NCI-H1417 (cell line): ENCODE data around the gene ANKRD6.
"Not testable (repeated sequence)": the region's sequence is repeated elsewhere in the genome, so short reads cannot be mapped to it uniquely, and the experiment has no call there.

Experiments
- DNase-seq, 3 experiments: peaks; one replicate each; lab custom pipeline; 2025; lab: John Stamatoyannopoulos, UW

Gene ANKRD6

GRCh38 chr6:89602166-89602565 lies 169.2 kb downstream of the ANKRD6 start:
- peak in 1 of 3 experiments; percentile 92 for DNase-seq

GRCh38 chr6:89604653-89605052 lies 171.7 kb downstream of the ANKRD6 start:
- DNase-seq, result peak in 2 of 3 experiments; percentile 18 to 52

- no peak for DNase-seq
Observed at GRCh38 chr6:89605861-89606260, 172.9 kb downstream of the ANKRD6 start.

- DNase-seq, result peak; percentile 8 to 57 (median 35)
Observed at GRCh38 chr6:89610149-89610642, 177.2 kb downstream of the ANKRD6 start.

GRCh38 chr6:89611666-89612065 lies 178.7 kb downstream of the ANKRD6 start:
- DNase-seq, result no peak

GRCh38 chr6:89612121-89612520 lies 179.2 kb downstream of the ANKRD6 start:
- DNase-seq, result no peak

- DNase-seq, result no peak
Observed at GRCh38 chr6:89613790-89614189, 180.8 kb downstream of the ANKRD6 start.

- DNase-seq, result no peak
Observed at GRCh38 chr6:89615882-89616281, 182.9 kb downstream of the ANKRD6 start.

- DNase-seq, result no peak
Observed at GRCh38 chr6:89616531-89616930, 183.6 kb downstream of the ANKRD6 start.

GRCh38 chr6:89618026-89618425 lies 185.1 kb downstream of the ANKRD6 start:
- DNase-seq, result no peak

GRCh38 chr6:89619567-89619966 lies 186.6 kb downstream of the ANKRD6 start:
- no peak for DNase-seq

GRCh38 chr6:89623749-89624148 lies 190.8 kb downstream of the ANKRD6 start:
- no peak for DNase-seq

- DNase-seq, result no peak
Observed at GRCh38 chr6:89630488-89630887, 197.5 kb downstream of the ANKRD6 start.

GRCh38 chr6:89636412-89636811 lies 203.5 kb downstream of the ANKRD6 start:
- not testable (repeated sequence) for DNase-seq

- no peak for DNase-seq
Observed at GRCh38 chr6:89637960-89638319, 205.0 kb downstream of the ANKRD6 start.

- peak; percentile 90 to 97 (median 96) for DNase-seq
Observed at GRCh38 chr6:89638320-89639195, 205.6 kb downstream of the ANKRD6 start, which contains the start of gene LYRM2. LYRM2 (minus strand) TSS chr6:89638747; CDS start chr6:89638716, 31 bp downstream.

GRCh38 chr6:89640804-89641203 lies 207.9 kb downstream of the ANKRD6 start:
- no peak for DNase-seq

- DNase-seq, result not testable (repeated sequence)
Observed at GRCh38 chr6:89641581-89641980, 208.6 kb downstream of the ANKRD6 start.

GRCh38 chr6:89642956-89643355 lies 210.0 kb downstream of the ANKRD6 start:
- DNase-seq, result no peak

- no peak for DNase-seq
Observed at GRCh38 chr6:89643406-89643805, 210.5 kb downstream of the ANKRD6 start.

- DNase-seq, result peak in 1 of 3 experiments; percentile 69
Observed at GRCh38 chr6:89644864-89645263, 211.9 kb downstream of the ANKRD6 start.

- no peak for DNase-seq
Observed at GRCh38 chr6:89649682-89650081, 216.7 kb downstream of the ANKRD6 start.

GRCh38 chr6:89650579-89650978 lies 217.6 kb downstream of the ANKRD6 start:
- DNase-seq, result no peak

- no peak for DNase-seq
Observed at GRCh38 chr6:89655122-89655521, 222.2 kb downstream of the ANKRD6 start.
